Measurements from ENCODE around the gene GMPR. TPM values are rescaled to one million over a fixed set of nuclear protein-coding genes. Genes with fewer than 3 reads are reported as not detected.

Gene GMPR
- total RNA-seq, 4 donors from 2014 or later: 3.6 to 8.1 (median 6.3) TPM; not detected in 1

DNA sequence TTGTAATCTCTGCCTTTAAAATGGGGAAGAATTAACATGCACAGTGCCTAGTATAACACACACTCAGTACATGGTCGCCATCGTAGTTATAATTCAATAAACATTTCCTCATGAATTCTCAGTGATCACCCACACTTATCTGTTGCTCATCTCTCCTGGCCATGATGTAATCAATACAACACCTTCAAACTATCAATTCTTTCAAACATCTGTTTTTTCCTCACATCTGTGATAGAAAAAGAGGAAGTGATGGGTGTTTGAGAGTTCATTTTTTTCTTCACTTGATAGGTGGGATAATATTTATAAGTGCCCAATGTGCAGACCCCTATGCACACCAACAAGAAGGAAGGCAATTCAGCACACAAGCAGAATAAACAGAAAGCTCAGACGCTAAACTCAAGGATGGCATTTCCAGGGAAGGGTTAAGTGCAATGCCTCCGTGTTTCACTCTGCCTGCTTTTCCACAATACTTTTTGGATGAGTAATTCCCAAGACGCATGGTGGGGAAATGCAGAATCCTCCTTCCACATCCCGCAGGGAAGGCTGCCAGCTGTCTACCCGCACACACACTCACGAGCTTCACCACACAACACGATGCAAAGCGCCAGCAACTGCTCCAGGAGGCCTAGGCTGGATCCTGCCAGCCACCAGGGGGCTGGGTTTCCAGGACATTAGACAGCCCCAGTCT lies 100.3 kb downstream of the GMPR start:
- H3K27ac ChIP-seq: peak overlapping the region in 1 of 4 donors; percentile 52
- H3K36me3 ChIP-seq: no peaks in the 10 kb centered on the region
- H3K4me3 ChIP-seq: no peak overlapping the region
- H3K9me3 ChIP-seq: no peaks in the 10 kb centered on the region
- TF ChIP-seq, protein P1, sequence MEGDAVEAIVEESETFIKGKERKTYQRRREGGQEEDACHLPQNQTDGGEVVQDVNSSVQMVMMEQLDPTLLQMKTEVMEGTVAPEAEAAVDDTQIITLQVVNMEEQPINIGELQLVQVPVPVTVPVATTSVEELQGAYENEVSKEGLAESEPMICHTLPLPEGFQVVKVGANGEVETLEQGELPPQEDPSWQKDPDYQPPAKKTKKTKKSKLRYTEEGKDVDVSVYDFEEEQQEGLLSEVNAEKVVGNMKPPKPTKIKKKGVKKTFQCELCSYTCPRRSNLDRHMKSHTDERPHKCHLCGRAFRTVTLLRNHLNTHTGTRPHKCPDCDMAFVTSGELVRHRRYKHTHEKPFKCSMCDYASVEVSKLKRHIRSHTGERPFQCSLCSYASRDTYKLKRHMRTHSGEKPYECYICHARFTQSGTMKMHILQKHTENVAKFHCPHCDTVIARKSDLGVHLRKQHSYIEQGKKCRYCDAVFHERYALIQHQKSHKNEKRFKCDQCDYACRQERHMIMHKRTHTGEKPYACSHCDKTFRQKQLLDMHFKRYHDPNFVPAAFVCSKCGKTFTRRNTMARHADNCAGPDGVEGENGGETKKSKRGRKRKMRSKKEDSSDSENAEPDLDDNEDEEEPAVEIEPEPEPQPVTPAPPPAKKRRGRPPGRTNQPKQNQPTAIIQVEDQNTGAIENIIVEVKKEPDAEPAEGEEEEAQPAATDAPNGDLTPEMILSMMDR (IDR thresholded peaks at IDR 0.05): peak in 3 of 6 experiments; percentile 8 to 15 (median 13)
- TF ChIP-seq POLR2A (IDR thresholded peaks at IDR 0.05): no peak
- H3K4me1 ChIP-seq: peaks cover 0 to 27% (median 2%) of the 10 kb centered on the region in 4 donors
- DNase-seq: peak in 2 of 3 donors; percentile 25 to 72
- H3K27me3 ChIP-seq: no peaks in the 10 kb centered on the region

DNA sequence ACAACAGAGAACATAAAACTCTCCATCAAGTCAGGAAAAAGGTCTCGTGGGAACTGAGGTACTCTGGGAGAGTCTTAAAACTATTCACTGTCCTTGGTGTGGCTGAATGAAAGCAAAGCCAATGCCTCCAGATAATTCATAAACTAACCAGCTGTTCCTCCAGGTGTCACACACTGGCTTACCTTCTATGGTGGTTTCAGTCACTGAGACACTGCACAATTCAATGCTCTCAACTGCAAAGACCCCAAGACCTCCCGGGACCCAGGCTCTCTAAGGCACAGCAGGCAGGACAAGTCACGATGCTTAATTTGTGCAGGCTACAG lies 100.8 kb downstream of the GMPR start:
- TF ChIP-seq POLR2A (IDR thresholded peaks at IDR 0.05): no peak
- TF ChIP-seq, protein P1 (IDR thresholded peaks at IDR 0.05): no peak

DNA sequence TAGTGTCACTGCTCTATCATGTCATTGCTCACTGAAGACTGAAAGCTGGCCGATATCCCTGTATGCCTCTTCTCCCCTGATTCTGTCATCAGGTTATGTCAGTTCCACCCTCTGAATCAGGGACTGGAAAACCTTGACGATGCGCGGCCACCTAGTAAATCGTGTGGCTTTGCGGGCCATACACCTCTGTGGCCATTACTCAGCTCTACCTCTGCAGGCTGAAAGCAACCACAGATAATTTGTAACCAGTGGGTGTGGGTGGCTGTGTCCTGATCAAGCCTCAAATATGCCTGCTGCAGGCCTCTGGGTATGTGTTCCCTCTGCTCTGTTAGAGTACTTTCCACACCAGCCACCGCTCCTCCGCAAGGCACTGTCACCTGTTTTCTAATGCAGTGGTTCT lies 105.2 kb downstream of the GMPR start:
- Histone ChIP-seq H3K4me3 (no peak overlapping the region), H3K9me3 (no peaks in the 10 kb centered on the region), H3K27ac (no peak overlapping the region), H3K36me3 (no peaks in the 10 kb centered on the region), H3K27me3 (no peaks in the 10 kb centered on the region), H3K4me1 (peaks cover 0 to 16% (median 2%) of the 10 kb centered on the region in 4 donors)
- DNase-seq: no peak
- TF ChIP-seq, protein P1 (IDR thresholded peaks at IDR 0.05): no peak
- TF ChIP-seq POLR2A (IDR thresholded peaks at IDR 0.05): no peak

More for the DNA sequence above, 100.8 kb downstream of the GMPR start:
- Histone ChIP-seq H3K27ac (peak overlapping the region in 1 of 4 donors; percentile 52), H3K9me3 (no peaks in the 10 kb centered on the region), H3K4me1 (peaks cover 0 to 27% (median 2%) of the 10 kb centered on the region in 4 donors), H3K4me3 (no peak overlapping the region), H3K36me3 (no peaks in the 10 kb centered on the region), H3K27me3 (no peaks in the 10 kb centered on the region)
- no peak for DNase-seq

DNA sequence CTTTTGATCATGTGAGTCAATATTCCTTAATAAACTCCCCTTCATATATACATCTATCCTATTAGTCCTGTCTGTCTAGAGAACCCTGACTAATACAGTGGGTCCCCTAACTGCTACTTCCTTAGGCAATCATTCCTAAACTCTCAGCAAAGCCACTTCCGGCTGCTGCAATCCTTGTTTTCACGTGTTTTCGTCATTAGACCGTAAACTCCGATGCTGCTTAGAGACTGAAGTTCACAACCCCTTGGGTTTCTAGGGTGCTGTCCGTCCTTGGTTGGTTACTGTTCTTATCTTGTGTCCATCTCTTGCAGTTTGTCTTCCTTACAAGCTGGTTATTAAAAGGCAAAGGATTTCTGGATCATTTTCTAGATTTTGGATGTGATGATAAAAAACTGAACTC lies 106.4 kb downstream of the GMPR start:
- DNase-seq: no peak
- peak overlapping the region in 1 of 4 donors; percentile 1 for H3K27ac ChIP-seq
- TF ChIP-seq, protein P1 (IDR thresholded peaks at IDR 0.05): no peak
- TF ChIP-seq POLR2A (IDR thresholded peaks at IDR 0.05): no peak

More for the DNA sequence above, 106.4 kb downstream of the GMPR start:
- H3K36me3 ChIP-seq: no peaks in the 10 kb centered on the region
- H3K4me1 ChIP-seq: peaks cover 0 to 8% (median 0%) of the 10 kb centered on the region in 4 donors
- no peak overlapping the region for H3K4me3 ChIP-seq
- H3K9me3 ChIP-seq: no peaks in the 10 kb centered on the region
- H3K27me3 ChIP-seq: no peaks in the 10 kb centered on the region

Small RNA genes within 50 kb of the gene (small RNA-seq; reads per million reads assigned to genes)
- 0 reads per million in 2 donors for gene RF00019
- gene RNU6-1114P: 0 reads per million in 2 donors

Other genes starting within 250 kb of the GMPR start
- 10 to 100 TPM; 20.1 to 46.2 (median 24.7) TPM for gene MYLIP, start 109.5 kb upstream of the GMPR start, total RNA-seq

Measured in Peyer's patch (tissue), 4 donors.